ENCODE measurements around the gene ADGRD1.

GRCh38 chr12:131052063-131052781, 98.5 kb downstream of the ADGRD1 start:
- TF ChIP-seq CTCF (IDR thresholded peaks at IDR 0.05; ENCODE audit: low read length) (no peak), EZH2 (IDR thresholded peaks at IDR 0.05; ENCODE audit: borderline replicate concordance, low read length) (no peak)

Data from OCI-LY1 (cell line).